DOHH2 (cell line): ENCODE measurements around the gene PDE4B.

Experiments
- EZH2phosphoT487 ChIP-seq: fragments of 200-600 bp; sonication (generic); IDR thresholded peaks from 2 replicates; pipeline ENCODE4 v1.6.1; 2017; ENCODE audit warnings: borderline replicate concordance, mild to moderate bottlenecking, antibody characterized with exemption, low read length, moderate library complexity, mixed read lengths
- TF ChIP-seq, protein P1 (sequence below): fragments of 200-600 bp; sonication (generic); IDR thresholded peaks from one replicate; pipeline ENCODE4 v1.5.1; 2014; ENCODE audit warnings: antibody characterized with exemption, mild to moderate bottlenecking, low read depth, low read length; ENCODE audit not compliant: poor library complexity, severe bottlenecking

DNA sequence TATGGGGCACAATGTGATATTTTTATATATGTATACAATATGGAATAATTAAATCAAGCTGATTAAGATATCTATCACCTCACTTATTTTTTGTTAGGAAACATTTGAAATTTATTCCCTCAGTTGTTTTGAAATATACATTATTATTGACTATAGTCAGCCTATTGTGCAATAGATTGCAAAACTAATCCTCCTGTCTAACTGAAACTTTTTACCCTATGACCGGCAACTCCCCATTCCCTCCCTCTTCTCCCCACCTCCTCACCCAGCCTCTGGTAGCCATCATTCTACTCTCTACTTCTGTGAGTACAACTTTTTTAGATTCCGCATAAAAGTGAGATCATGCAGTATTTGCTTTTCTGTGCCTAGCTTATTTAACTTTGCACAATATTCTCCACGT lies 623.6 kb downstream of the PDE4B start:
- TF ChIP-seq, protein P1, sequence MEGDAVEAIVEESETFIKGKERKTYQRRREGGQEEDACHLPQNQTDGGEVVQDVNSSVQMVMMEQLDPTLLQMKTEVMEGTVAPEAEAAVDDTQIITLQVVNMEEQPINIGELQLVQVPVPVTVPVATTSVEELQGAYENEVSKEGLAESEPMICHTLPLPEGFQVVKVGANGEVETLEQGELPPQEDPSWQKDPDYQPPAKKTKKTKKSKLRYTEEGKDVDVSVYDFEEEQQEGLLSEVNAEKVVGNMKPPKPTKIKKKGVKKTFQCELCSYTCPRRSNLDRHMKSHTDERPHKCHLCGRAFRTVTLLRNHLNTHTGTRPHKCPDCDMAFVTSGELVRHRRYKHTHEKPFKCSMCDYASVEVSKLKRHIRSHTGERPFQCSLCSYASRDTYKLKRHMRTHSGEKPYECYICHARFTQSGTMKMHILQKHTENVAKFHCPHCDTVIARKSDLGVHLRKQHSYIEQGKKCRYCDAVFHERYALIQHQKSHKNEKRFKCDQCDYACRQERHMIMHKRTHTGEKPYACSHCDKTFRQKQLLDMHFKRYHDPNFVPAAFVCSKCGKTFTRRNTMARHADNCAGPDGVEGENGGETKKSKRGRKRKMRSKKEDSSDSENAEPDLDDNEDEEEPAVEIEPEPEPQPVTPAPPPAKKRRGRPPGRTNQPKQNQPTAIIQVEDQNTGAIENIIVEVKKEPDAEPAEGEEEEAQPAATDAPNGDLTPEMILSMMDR = no peak
- no peak for TF ChIP-seq EZH2phosphoT487
